ENCODE results near the gene GRIPAP1. TPM values are rescaled to one million over a fixed set of nuclear protein-coding genes. Genes with fewer than 3 reads are reported as not detected.

GRIPAP1 gene
- total and polyA plus RNA-seq, 12 donors, result 16.2 to 34.1 (median 21.9) TPM

GRCh38 chrX:48976086-48976485 is 26.0 kb downstream of the GRIPAP1 start:
- intact Hi-C loops (cut with DNase I), result loop anchor here in 2 of 10 donors (10.0 kb wide), 1 partner anchor 69 kb away; the partner anchor contains the start of gene TFE3 (in 2 of the 2)
- Histone ChIP-seq H3K27me3 (peaks cover 0 to 11% (median 0%) of the 10 kb centered on the region in 7 donors), H3K27ac (no peak overlapping the region), H3K4me1 (peaks cover 0 to 12% (median 0%) of the 10 kb centered on the region in 9 donors), H3K36me3 (peaks cover 0 to 65% (median 3%) of the 10 kb centered on the region in 9 donors), H3K9me3 (no peaks in the 10 kb centered on the region), H3K4me3 (no peak overlapping the region)
- 49 to 51% methylated on average over 5 to 6 of the region's 6 CpGs for WGBS, 2 donors
- TF ChIP-seq CTCF (IDR thresholded peaks at IDR 0.05), result no peak
- ATAC-seq (no peak), DNase-seq (no peak)

GRCh38 chrX:48975541-48975940 is 26.5 kb downstream of the GRIPAP1 start:
- H3K4me3 ChIP-seq, result no peak overlapping the region
- peaks cover 0 to 12% (median 0%) of the 10 kb centered on the region in 9 donors for H3K4me1 ChIP-seq
- no peak for TF ChIP-seq CTCF (IDR thresholded peaks at IDR 0.05)
- peaks cover 0 to 60% (median 0%) of the 10 kb centered on the region in 9 donors for H3K36me3 ChIP-seq
- peaks cover 0 to 11% (median 0%) of the 10 kb centered on the region in 7 donors for H3K27me3 ChIP-seq
- no peaks in the 10 kb centered on the region for H3K9me3 ChIP-seq
- WGBS, 2 donors, result 89% methylated on average over 5 of the region's 5 CpGs
- H3K27ac ChIP-seq, result no peak overlapping the region
- no peak for DNase-seq
- no peak for ATAC-seq
- intact Hi-C loops (cut with DNase I), result loop anchor here in 2 of 10 donors (10.0 kb wide), 1 partner anchor 69 kb away; the partner anchor contains the start of gene TFE3 (in 2 of the 2)

GRCh38 chrX:48975041-48975440 is 27.0 kb downstream of the GRIPAP1 start:
- H3K4me3 ChIP-seq, result no peak overlapping the region
- 87 to 90% methylated on average over 7 of the region's 7 CpGs for WGBS, 2 donors
- H3K36me3 ChIP-seq, result peaks cover 0 to 55% (median 0%) of the 10 kb centered on the region in 9 donors
- no peak for TF ChIP-seq CTCF (IDR thresholded peaks at IDR 0.05)
- ATAC-seq (no peak), DNase-seq (no peak)
- intact Hi-C loops (cut with DNase I), result loop anchor here in 2 of 10 donors (10.0 kb wide), 1 partner anchor 70 kb away; the partner anchor contains the start of gene TFE3 (in 2 of the 2)
- H3K27ac ChIP-seq, result no peak overlapping the region
- H3K9me3 ChIP-seq, result no peaks in the 10 kb centered on the region
- peaks cover 0 to 11% (median 0%) of the 10 kb centered on the region in 7 donors for H3K27me3 ChIP-seq
- peaks cover 0 to 12% (median 0%) of the 10 kb centered on the region in 9 donors for H3K4me1 ChIP-seq

GRCh38 chrX:48974574-48974973 is 27.5 kb downstream of the GRIPAP1 start:
- intact Hi-C loops (cut with DNase I), result loop anchor here in 2 of 10 donors (10.0 kb wide), 1 partner anchor 70 kb away; the partner anchor contains the start of gene TFE3 (in 2 of the 2)
- peaks cover 0 to 51% (median 0%) of the 10 kb centered on the region in 9 donors for H3K36me3 ChIP-seq
- H3K9me3 ChIP-seq, result no peaks in the 10 kb centered on the region
- ATAC-seq (no peak), DNase-seq (no peak)
- no peak overlapping the region for H3K27ac ChIP-seq
- H3K4me3 ChIP-seq, result no peak overlapping the region
- WGBS, 2 donors, result 98 to 100% methylated on average over 2 of the region's 2 CpGs
- H3K27me3 ChIP-seq, result peaks cover 0 to 11% (median 0%) of the 10 kb centered on the region in 7 donors
- TF ChIP-seq CTCF (IDR thresholded peaks at IDR 0.05), result no peak
- peaks cover 0 to 12% (median 0%) of the 10 kb centered on the region in 9 donors for H3K4me1 ChIP-seq
